HG03097 (cell line): ENCODE data around the gene MAU2.

Experiments used
- ATAC-seq: cut with Tn5 transposase; IDR thresholded peaks from one replicate; pipeline ENCODE4 v1.9.1; 2021; ENCODE audit not compliant: unreplicated experiment, low FRiP score

MAU2 gene

DNA sequence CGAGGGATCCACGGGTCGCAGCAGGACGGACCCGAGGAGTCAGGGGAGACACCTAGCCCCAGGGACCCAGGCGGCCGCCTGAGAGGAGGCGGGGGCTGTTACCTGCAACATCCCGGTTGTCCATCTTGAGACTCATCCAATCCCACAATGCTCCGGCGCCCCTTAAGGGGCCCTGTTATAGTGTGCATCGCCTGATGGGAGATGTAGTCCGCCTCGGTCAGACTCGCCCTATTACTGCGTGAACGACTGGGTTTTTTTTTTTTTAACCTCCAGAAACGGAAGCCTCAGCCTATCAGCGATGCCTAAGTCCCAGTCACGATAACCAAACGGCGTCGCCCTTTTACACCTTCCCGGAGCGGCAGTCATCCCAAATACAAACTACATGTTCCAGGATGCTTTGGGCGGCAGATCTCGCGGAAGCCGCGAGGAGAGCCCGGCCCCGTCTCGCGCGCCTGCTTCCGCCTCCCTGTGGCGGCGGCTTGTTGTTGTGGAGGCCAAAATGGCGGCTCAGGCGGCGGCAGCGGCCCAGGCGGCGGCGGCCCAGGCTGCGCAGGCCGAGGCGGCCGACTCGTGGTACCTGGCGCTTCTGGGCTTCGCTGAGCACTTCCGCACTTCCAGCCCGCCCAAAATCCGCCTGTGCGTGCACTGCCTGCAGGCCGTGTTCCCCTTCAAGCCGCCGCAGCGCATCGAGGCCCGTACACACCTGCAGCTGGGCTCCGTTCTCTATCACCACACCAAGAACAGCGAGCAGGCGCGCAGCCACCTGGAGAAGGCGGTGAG is at the start of gene MAU2, which contains the start of gene SUGP1:
MAU2 (plus strand) TSS at position 469 of the 780 bp plus-strand sequence; CDS start at position 500, 31 bp downstream.
SUGP1 (minus strand) TSS at position 149 of the 780 bp plus-strand sequence; CDS start at position 136, 13 bp downstream.
- peak; percentile 85 for ATAC-seq

DNA sequence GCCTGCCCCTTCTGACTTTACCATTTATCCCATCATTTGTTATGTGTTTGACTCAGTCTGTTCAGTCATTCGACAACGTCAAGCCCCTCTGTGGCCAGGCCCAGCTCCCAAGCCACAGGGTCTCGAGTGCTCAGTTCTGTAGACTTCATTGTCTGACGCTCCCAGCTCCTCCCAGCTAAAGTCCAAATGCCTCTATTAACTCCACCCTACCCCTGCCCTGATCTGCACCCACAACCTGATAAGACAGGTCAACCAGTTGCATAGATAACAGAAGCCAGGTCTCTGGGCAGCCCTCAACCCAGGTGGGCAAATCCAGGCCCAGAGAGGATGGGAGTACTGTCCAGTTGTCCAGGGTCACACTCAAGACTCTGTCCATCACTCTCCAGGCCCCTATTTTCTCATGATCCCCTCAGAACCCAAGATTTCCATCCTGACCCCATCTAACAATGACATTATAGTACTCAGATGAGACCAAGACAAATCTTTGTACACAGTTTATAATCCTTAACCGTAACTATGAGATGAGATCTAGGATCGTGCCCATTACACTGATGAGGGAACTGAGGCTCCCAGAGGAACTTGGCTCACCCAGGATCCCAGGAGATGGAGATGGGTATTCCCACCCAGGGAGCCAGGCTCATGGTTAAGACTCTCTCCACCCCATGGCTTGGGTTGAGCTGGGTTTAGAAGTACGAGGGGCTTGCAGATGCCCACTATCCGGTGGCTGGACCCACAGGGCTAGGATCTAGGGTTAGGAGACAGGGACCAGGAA is 48.6 kb upstream of the MAU2 start:
- ATAC-seq = no peak

GRCh38 chr19:19274146-19274545 is 46.5 kb upstream of the MAU2 start:
- ATAC-seq = no peak

GRCh38 chr19:19274716-19275565 is 45.7 kb upstream of the MAU2 start:
- ATAC-seq = no peak

- ATAC-seq = no peak
These were observed 44.2 kb upstream of the MAU2 start for GRCh38 chr19:19276386-19276785.

DNA sequence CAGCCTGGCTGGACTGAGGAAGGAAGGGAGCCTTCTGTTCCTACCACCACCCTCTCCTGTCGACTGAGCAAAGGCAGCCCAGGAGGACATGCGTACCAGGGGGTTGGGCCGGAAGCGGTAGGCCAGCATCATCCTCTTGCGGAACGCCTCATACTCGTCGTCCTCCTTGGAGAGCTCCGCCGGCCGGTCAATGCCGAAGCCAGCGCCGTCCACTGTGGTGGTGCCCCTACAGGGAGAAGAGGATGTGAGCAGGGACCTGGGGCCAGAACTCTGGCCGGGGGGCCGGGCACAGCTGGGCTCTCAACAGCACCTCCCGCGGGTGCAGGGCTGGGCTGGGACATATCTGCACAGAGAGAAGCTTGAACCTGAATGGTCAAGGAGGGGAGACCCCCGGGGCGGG is 43.8 kb upstream of the MAU2 start:
- no peak for ATAC-seq

GRCh38 chr19:19278315-19278714 is 42.3 kb upstream of the MAU2 start:
- ATAC-seq = no peak

GRCh38 chr19:19279062-19279612 is 41.5 kb upstream of the MAU2 start:
- ATAC-seq = no peak

DNA sequence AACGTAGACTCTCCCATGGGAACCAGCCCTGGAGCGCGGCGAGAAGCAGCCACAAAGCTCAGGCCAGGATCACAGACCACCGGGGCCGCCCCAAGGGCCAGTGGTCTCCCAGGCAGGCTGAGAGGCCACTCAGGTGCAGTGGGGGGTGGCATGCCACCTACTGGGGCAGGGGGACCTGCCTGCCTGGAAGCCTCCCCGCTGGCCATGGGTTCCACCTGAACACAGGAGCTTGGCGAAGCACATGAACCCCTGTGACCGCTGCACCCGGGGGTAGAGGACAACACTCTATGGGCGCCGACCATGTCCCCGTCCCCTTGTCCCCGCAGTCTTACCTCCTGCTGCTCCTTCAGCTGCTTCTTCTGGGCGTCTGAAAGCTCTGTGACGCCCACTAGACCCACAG is 40.8 kb upstream of the MAU2 start:
- no peak for ATAC-seq

DNA sequence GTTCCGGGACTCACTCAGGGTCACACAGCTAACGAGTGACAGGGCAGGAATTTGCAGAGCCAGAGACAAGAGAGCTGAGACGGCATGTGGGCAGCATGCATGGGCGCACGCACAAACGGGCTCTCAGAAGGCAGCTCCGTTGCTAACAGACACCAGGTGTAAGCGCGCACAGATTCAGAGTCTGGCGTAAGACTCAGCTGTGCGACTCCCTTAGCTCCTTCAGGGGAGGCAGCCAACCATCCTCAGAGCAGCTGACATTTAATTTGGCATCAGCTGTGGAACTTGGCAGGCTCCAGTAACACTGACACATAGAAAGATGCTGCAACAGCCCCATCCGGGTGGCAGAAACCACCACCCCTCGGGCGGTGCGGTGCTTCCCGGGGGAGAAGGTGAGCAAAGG is 40.1 kb upstream of the MAU2 start:
- no peak for ATAC-seq

DNA sequence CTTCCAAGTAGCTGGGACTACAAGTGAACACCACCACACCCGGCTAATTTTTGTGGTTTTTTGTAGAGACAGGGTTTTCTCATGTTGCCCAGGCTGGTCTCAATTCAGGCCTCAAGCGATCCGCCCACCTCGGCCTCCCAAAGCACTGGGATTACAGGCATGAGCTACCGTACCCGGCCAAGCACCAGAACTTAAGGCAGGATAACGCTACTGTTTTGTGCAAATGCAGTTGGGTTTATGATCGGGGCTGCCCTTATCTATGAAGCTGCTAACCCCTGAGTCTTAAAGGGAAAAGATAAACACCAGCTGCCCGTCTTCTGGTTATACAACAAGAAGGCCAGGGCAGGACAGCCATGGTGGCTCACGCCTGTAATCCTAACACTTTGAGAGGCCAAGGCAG is 34.9 kb upstream of the MAU2 start:
- ATAC-seq = no peak

DNA sequence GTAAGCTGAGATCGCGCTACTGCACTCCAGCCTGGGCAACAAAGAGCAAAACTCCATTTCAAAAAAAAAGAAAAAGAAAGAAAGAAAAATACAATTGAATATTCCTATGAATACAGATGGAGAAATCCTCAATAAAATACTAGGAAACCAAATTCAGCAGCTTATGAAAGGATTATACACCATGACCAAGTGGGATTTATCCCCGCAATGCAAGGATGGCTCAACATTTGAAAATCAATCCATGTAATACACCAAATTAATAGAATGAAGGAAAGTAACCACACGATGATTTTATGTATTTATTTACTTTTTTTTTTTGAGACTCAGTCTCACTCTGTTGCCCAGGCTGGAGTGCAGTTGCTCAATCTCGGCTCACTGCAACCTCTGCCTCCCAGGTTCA is 28.0 kb upstream of the MAU2 start:
- no peak for ATAC-seq

DNA sequence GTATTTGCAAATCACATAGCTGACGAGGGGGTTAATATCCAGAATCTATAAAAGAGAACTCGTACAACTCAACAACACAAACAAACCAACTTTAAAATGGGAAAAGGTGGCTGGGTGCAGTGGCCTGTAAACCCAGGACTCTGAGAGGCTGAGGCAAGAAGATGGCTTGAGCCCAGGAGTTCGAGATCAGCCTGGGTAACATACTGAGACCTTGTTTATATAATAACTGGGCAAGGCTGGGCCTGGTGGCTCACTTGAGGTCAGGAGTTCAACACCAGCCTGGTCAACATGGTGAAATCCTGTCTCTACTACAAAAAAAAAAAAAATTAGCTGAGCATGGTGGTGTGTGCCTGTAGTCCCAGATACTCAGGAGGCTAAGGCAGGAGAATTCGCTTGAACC is 25.7 kb upstream of the MAU2 start:
- no peak for ATAC-seq

DNA sequence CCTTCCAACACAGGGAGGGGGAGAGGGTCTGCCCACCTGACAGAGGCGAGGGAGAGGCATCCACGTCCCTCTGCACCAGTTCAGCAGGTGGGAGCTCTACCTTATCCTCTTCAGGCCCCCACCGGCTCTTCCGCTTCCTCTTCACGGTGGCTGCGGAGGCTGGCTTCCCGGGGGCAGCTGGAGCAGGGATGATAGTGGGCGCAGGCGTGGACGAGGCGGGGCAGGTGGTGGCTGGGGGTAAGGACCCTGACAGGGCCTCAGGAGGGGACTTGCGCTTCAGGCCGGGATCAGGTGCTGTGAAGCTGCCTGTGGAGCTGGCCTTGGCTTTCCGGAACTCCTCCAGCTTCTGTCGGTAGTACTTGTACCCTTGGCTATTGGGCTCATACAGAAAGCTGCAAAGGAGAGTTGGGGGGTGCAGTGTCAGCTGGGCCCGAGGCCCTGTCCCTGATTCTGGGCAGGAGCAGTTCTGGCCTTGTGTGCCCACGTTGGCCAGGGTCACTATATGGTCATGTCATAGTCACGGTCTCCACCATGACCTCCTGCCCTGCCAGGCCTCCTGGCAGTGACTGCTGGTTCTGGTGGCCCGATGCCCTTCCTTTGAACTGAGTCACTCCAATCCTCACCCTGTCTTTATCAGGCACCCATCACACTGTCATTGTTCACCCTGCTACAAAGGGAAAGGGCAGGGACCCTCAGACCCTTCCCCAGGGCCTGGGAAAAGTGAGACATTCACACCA is 23.5 kb upstream of the MAU2 start:
- ATAC-seq = no peak

DNA sequence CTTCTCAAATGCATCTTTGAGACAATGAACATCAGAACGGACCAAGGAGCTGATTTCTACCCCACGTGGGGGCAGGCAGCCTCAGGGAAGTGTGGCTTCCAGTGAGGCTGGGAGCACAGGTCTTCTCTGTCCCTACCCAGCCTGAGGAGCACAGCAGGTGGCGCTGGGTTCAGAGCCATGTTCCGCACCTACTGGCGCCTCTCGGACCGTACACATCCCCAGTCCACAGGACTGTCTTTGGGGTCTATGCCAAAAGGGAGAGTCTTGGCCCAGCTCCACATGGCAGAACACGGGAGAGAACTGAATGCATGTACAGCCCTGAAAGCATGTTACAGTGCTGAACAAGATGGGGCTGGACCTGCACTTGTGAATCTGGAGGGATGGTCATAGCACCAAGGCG is 22.9 kb upstream of the MAU2 start:
- no peak for ATAC-seq

- no peak for ATAC-seq
These were observed 20.0 kb upstream of the MAU2 start for GRCh38 chr19:19300613-19301012.

DNA sequence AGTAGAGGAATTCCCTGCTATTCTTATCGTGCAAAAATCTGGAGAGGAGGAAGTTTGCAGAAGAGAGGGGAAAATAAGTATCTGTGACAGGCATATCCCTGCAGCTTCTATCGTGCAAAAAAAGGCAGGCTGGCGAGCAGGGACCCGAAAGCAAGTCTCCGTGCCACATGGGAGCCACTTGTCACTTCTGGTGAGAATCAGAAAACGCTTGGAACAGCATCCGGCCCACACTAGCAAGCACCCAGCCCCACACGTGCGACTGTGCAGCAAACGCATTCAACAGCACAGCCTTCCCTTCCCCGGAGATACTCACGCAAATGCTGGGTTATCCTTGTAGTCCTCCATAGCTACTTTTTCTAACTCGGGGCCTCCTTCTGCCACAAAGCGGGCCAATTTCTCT is 17.2 kb upstream of the MAU2 start:
- no peak for ATAC-seq

- no peak for ATAC-seq
These were observed 16.3 kb upstream of the MAU2 start for GRCh38 chr19:19304186-19304965.

DNA sequence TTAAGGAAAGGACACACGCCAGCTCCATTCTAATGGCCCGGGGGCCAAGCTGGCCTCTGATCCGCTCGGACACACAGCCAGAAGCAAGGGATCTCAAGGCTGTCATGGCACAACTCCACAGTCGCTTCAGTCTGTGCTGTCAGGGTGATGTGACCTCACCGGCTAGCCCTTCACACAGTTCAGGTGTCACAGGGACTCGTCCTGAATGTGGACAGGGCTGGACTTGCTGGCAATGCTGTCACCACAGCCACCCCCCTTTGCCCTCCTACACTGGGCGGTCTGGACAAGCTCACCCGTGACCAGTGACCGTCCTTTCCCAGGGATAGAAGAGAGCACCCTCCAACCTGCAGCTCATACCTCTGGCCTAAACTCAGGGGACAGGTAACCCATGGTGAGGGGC is 15.6 kb upstream of the MAU2 start:
- ATAC-seq = no peak
